K562 (cell line): Measurements from ENCODE around the gene LRRC61. TPM values are rescaled to one million over a fixed set of nuclear protein-coding genes. Genes with fewer than 3 reads are reported as not detected.

Experiments
- ATAC-seq: fragments of 200-7000 bp; cut with Tn5 transposase; 3 replicates; pipeline ENCODE4 v1.9.1; 2020; ENCODE audit warnings: moderate library complexity
- BruUV-seq: library from RNA; stranded (reverse); fragments of 400-500 nt; replicated peaks from 2 replicates; lab custom pipeline; 2021; lab: Mats Ljungman, UMichigan
- CTCF ChIA-PET: fragments of 300-600 bp; formaldehyde crosslinking; extraction: SDS; loops from one replicate; lab custom pipeline; 2021; ENCODE audit warnings: low intra/inter-chr PET ratio; lab: Yijun Ruan, JAX
- POLR2A ChIA-PET: fragments of 300-600, 350-650 bp; sonication (Branson Sonifier 250); formaldehyde crosslinking; extraction: SDS; loops from one replicate; lab custom pipeline; 2021; ENCODE audit warnings: antibody characterized with exemption, inconsistent platforms; lab: Yijun Ruan, JAX
- DNase-seq, 4 experiments: peaks; one replicate each; pipeline versions ENCODE4 v3.0.0 to v3.0.0-alpha.2; 2011 to 2018; ENCODE audit warnings: low spot score in 3 of 4, mixed read lengths in 3 of 4; ENCODE audit errors: extremely low read depth in 1 of 4
- FAIRE-seq: peaks from 2 replicates; lab custom pipeline; 2011; peaks lifted over from hg19 to GRCh38; lab: Jason Lieb, UNC
- H2AFZ ChIP-seq: 2 replicates; pipeline ENCODE4 v1.6.0; 2011; ENCODE audit warnings: low read depth, low read length, control low read depth, inconsistent platforms
- H3K27ac ChIP-seq: fragments of 200-600 bp; 3 replicates; pipeline ENCODE4 v1.8.0; 2011; ENCODE audit warnings: low read depth, mild to moderate bottlenecking, control low read depth, inconsistent platforms, low read length, moderate library complexity, mixed read lengths; ENCODE audit errors: extremely low read depth
- H3K27me3 ChIP-seq, 2 experiments: fragments of 300-600 bp in 1 of 2; 2 replicates in 1 of 2; 3 replicates in 1 of 2; pipeline versions ENCODE4 v1.6.0 to v1.8.0; 2011; ENCODE audit warnings: inconsistent platforms in 2 of 2, low read length in 2 of 2, mild to moderate bottlenecking in 1 of 2, mixed read lengths in 1 of 2, moderate library complexity in 1 of 2; ENCODE audit not compliant: control insufficient read depth in 2 of 2, insufficient read depth in 2 of 2
- H3K36me3 ChIP-seq: fragments of 300-600 bp; 3 replicates; pipeline ENCODE4 v1.8.0; 2011; ENCODE audit warnings: mild to moderate bottlenecking, low read length, inconsistent platforms; ENCODE audit not compliant: control insufficient read depth, insufficient read depth
- H3K4me1 ChIP-seq, 2 experiments: fragments of 200-600 bp in 1 of 2; replicated peaks in 1 of 2; 2 replicates in 1 of 2; 3 replicates in 1 of 2; pipeline versions ENCODE4 v1.5.1 to v1.8.0; 2011; ENCODE audit warnings: inconsistent platforms in 2 of 2, low read length in 2 of 2, mild to moderate bottlenecking in 1 of 2, mixed read lengths in 1 of 2, moderate library complexity in 1 of 2; ENCODE audit not compliant: control insufficient read depth in 2 of 2, insufficient read depth in 2 of 2
- H3K4me2 ChIP-seq: 2 replicates; pipeline ENCODE4 v1.6.1; 2011; ENCODE audit warnings: low read length, control low read depth, inconsistent platforms, mixed read lengths; ENCODE audit not compliant: insufficient read depth
- H3K4me3 ChIP-seq: fragments of 200-600 bp; sonication (generic), shearing (Covaris generic); 2 replicates; pipeline ENCODE4 v1.5.1; 2016; ENCODE audit warnings: control low read depth, inconsistent platforms
- H3K79me2 ChIP-seq: fragments of 200-600 bp; 3 replicates; pipeline ENCODE4 v1.8.0; 2011; ENCODE audit warnings: low read length, inconsistent platforms; ENCODE audit not compliant: control insufficient read depth, insufficient read depth
- H3K9ac ChIP-seq, 2 experiments: 2 replicates each; pipeline versions ENCODE4 v1.6.0 to v1.6.1; 2011; ENCODE audit warnings: low read depth in 2 of 2, low read length in 2 of 2, control low read depth in 1 of 2, inconsistent platforms in 1 of 2, mild to moderate bottlenecking in 1 of 2, mixed read lengths in 1 of 2; ENCODE audit not compliant: insufficient read depth in 1 of 2
- H3K9me1 ChIP-seq: one replicate; pipeline ENCODE4 v1.6.0; 2011; ENCODE audit warnings: inconsistent platforms, mild to moderate bottlenecking, low read length, moderate library complexity; ENCODE audit not compliant: control insufficient read depth, insufficient read depth
- H3K9me3 ChIP-seq: replicated peaks from 2 replicates; pipeline ENCODE4 v1.5.1; 2011; ENCODE audit warnings: low read depth, low read length, inconsistent platforms; ENCODE audit not compliant: control insufficient read depth, insufficient read depth
- H4K20me1 ChIP-seq: replicated peaks from 2 replicates; pipeline ENCODE4 v1.6.1; 2011; ENCODE audit warnings: low read length, inconsistent platforms, mixed read lengths; ENCODE audit not compliant: control insufficient read depth, insufficient read depth
- FOXP4 ChIP-seq: sonication (generic); formaldehyde crosslinking; IDR thresholded peaks from 2 replicates; pipeline ENCODE4 v1.8.0; 2022; ENCODE audit warnings: mild to moderate bottlenecking, missing genetic modification reagents, borderline replicate concordance
- NR1H2 ChIP-seq: sonication (generic); formaldehyde crosslinking; IDR thresholded peaks from 2 replicates; pipeline ENCODE4 v1.4.0; 2020; ENCODE audit warnings: mild to moderate bottlenecking, missing genetic modification reagents
- TFAP4 ChIP-seq: sonication (generic); formaldehyde crosslinking; IDR thresholded peaks from 2 replicates; pipeline ENCODE4 v1.8.0; 2022; ENCODE audit warnings: missing genetic modification reagents, mild to moderate bottlenecking, moderate library complexity, borderline replicate concordance
- ZC3H4 ChIP-seq: sonication (generic); formaldehyde crosslinking; IDR thresholded peaks from 2 replicates; pipeline ENCODE4 v1.9.0; 2021; ENCODE audit warnings: missing genetic modification reagents, borderline replicate concordance
- ZFX ChIP-seq: sonication (generic); formaldehyde crosslinking; IDR thresholded peaks from 2 replicates; pipeline ENCODE4 v1.8.0; 2022; ENCODE audit warnings: mild to moderate bottlenecking, missing genetic modification reagents, moderate library complexity
- ZNF75A ChIP-seq: fragments of 450-650 bp; formaldehyde crosslinking; IDR thresholded peaks from 2 replicates; pipeline ENCODE4 v1.4.0; 2020; ENCODE audit warnings: mild to moderate bottlenecking
- WGBS: fragments of 100-300 bp; shearing (Covaris generic); methylation state at CpG from one replicate; pipeline ENCODE4 v1.1.6; 2016; ENCODE audit warnings: low coverage, mixed read lengths; ENCODE audit not compliant: insufficient coverage; ENCODE audit errors: missing lambda C conversion rate; 5-methylcytosine and 5-hydroxymethylcytosine counted together
- in situ Hi-C: fragments of 300-500 bp; cut with MboI; formaldehyde crosslinking; loops from 4 replicates; pipeline ENCODE4 v1.15.0; 2018; ENCODE audit warnings: inconsistent platforms, mixed read lengths
- intact Hi-C: fragments of 100-400 bp; cut with micrococcal nuclease; formaldehyde crosslinking; loops from 2 replicates; pipeline ENCODE4 v1.14.2; 2022
- polyA plus RNA-seq, 8 experiments: library from polyadenylated mRNA; depleted of rRNA in 4 of 8; stranded (reverse) in 5 of 8; unstranded in 3 of 8; fragments of >200 nt; fragmentation: Nextera tagmentation in 2 of 8; fragmentation: Illumina TruSeq in 1 of 8; extraction: Ambion mirVana in 2 of 8; extraction: Trizol in 1 of 8; gene quantifications; 2 replicates each; pipeline versions ENCODE4 v1.2.1 to v1.2.3, GENCODE V29; 2011 to 2014; ENCODE audit warnings: inconsistent platforms in 1 of 8, missing spikeins in 1 of 8
- total RNA-seq, 7 experiments: library from RNA; depleted of rRNA in 6 of 7; stranded (reverse); fragments of >200 nt in 6 of 7; fragmentation: Illumina TruSeq in 2 of 7; extraction: Trizol in 2 of 7; gene quantifications; 2 replicates each; pipeline versions ENCODE4 v1.2.1 to v1.2.3, GENCODE V29; 2011 to 2021; ENCODE audit warnings: low replicate concordance in 1 of 7

Gene LRRC61
- total and polyA plus RNA-seq, 9 of the 15 experiments (the other 6 are each of a cell fraction or from before 2014, with no cell fraction given), result 1.3 to 55.2 (median 35.2) TPM

- no peak for TF ChIP-seq ZNF75A
- TF ChIP-seq ZC3H4 (CRISPR knock-in tag), result 0 out of 2 replicates have a peak, but pooled peaks have one; percentile 56
- TF ChIP-seq TFAP4 (CRISPR knock-in tag), result 0 out of 2 replicates have a peak, but pooled peaks have one; percentile 5
- TF ChIP-seq NR1H2 (CRISPR knock-in tag), result no peak
- no peak for TF ChIP-seq FOXP4 (CRISPR knock-in tag)
- 0 out of 2 replicates have a peak, but pooled peaks have one; percentile 7 for TF ChIP-seq ZFX (CRISPR knock-in tag)
- TF ChIP-seq, all 486 proteins: peak for 3
- Histone ChIP-seq H3K27me3 (no peaks in the 10 kb centered on the region), H3K4me3 (no peak overlapping the region), H3K9me1 (no peaks in the 10 kb centered on the region), H3K9me3 (no peaks in the 10 kb centered on the region), H4K20me1 (no peaks in the 10 kb centered on the region; the same call in 1 of the 2 replicates), H3K4me2 (no peak overlapping the region), H3K36me3 (peaks cover 13% of the 10 kb centered on the region; the same call in 2 of the 3 replicates), H3K79me2 (peaks cover 24% of the 10 kb centered on the region), H3K27ac (no peak overlapping the region), H3K9ac (no peak overlapping the region), H3K4me1 (peaks cover 28 to 36% of the 10 kb centered on the region in 2 experiments), H2AFZ (no peak overlapping the region)
- in situ Hi-C loops (no loop called here), intact Hi-C loops (no loop called here)
- POLR2A ChIA-PET, result interaction anchor here (1.1 to 1.5 kb wide), 4 partner anchors 9 to 30 kb away, joined by 3 to 7 read pairs (median 4); no protein-coding TSS in a partner anchor
- no TSS peak for BruUV-seq
- CTCF ChIA-PET, result interaction anchor here (0.6 kb wide), 1 partner anchor 1153 kb away, joined by 3 read pairs; no protein-coding TSS in a partner anchor
- 77% methylated on average over 10 of the region's 10 CpGs for WGBS
- no peak for DNase-seq
- no peak for ATAC-seq
- no peak for FAIRE-seq
Observed at GRCh38 chr7:150365194-150365593, 42.0 kb downstream of the LRRC61 start.
